HepG2 (cell line): ENCODE measurements around the gene SLC22A7. TPM values are rescaled to one million over a fixed set of nuclear protein-coding genes. Genes with fewer than 3 reads are reported as not detected.

Experiments
- ARID3A ChIP-seq: IDR thresholded peaks from 2 replicates; pipeline ENCODE4 v1.6.1; 2012; ENCODE audit warnings: low read depth, low read length, improper control_type of control experiment
- ATF5 ChIP-seq: sonication (generic); formaldehyde crosslinking; IDR thresholded peaks from 2 replicates; pipeline ENCODE4 v1.4.0; 2020; ENCODE audit warnings: mild to moderate bottlenecking, low read depth, missing genetic modification reagents
- CREB3 ChIP-seq: sonication (generic); formaldehyde crosslinking; IDR thresholded peaks from 2 replicates; pipeline ENCODE4 v1.5.0; 2020; ENCODE audit warnings: missing genetic modification reagents
- FOXM1 ChIP-seq: sonication (generic); formaldehyde crosslinking; IDR thresholded peaks from 2 replicates; pipeline ENCODE4 v1.5.0; 2020; ENCODE audit warnings: missing genetic modification reagents
- HIVEP1 ChIP-seq: sonication (generic); formaldehyde crosslinking; IDR thresholded peaks from 2 replicates; pipeline ENCODE4 v1.4.0; 2020; ENCODE audit warnings: mild to moderate bottlenecking, missing genetic modification reagents
- HMG20B ChIP-seq: conservative IDR thresholded peaks from 2 replicates; pipeline ENCODE4 v1.6.1; 2016; ENCODE audit warnings: missing genetic modification reagents, missing compliant biosample characterization
- IRF1 ChIP-seq: sonication (generic); formaldehyde crosslinking; IDR thresholded peaks from 2 replicates; pipeline ENCODE4 v1.4.0; 2020; ENCODE audit warnings: low read depth, mild to moderate bottlenecking, missing genetic modification reagents
- KDM5B ChIP-seq: sonication (generic); formaldehyde crosslinking; IDR thresholded peaks from 2 replicates; pipeline ENCODE4 v1.4.0; 2020; ENCODE audit warnings: missing genetic modification reagents, mild to moderate bottlenecking, borderline replicate concordance
- LCORL ChIP-seq, 2 experiments: fragments of 450-650 bp in 1 of 2; sonication (generic) in 1 of 2; formaldehyde crosslinking in 1 of 2; IDR thresholded peaks; 2 replicates each; pipeline versions ENCODE4 v1.5.0 to v1.6.1; 2017 to 2020; ENCODE audit warnings: antibody characterized with exemption in 1 of 2, missing genetic modification reagents in 1 of 2
- NFIB ChIP-seq: sonication (generic); formaldehyde crosslinking; IDR thresholded peaks from 2 replicates; pipeline ENCODE4 v1.9.0; 2021; ENCODE audit warnings: missing genetic modification reagents, mild to moderate bottlenecking, borderline replicate concordance
- STAG1 ChIP-seq: sonication (generic); formaldehyde crosslinking; IDR thresholded peaks from 2 replicates; pipeline ENCODE4 v1.4.0; 2020; ENCODE audit warnings: missing genetic modification reagents
- TCF12 ChIP-seq, 2 experiments: fragments of 450-650 bp in 1 of 2; sonication (generic) in 1 of 2; formaldehyde crosslinking in 1 of 2; IDR thresholded peaks; 2 replicates each; pipeline versions ENCODE4 v1.6.1 to v1.8.0; 2017 to 2022; ENCODE audit warnings: antibody characterized with exemption in 1 of 2, mild to moderate bottlenecking in 1 of 2, missing genetic modification reagents in 1 of 2, moderate library complexity in 1 of 2
- THAP7 ChIP-seq: sonication (generic); formaldehyde crosslinking; IDR thresholded peaks from 2 replicates; pipeline ENCODE4 v1.8.1; 2023; ENCODE audit warnings: mild to moderate bottlenecking, missing genetic modification reagents
- ZFP36 ChIP-seq: fragments of 150-350 bp; IDR thresholded peaks from 2 replicates; pipeline ENCODE4 v1.6.1; 2018; ENCODE audit warnings: borderline replicate concordance, low read length, low read depth; ENCODE audit not compliant: partially characterized antibody
- ZNF10 ChIP-seq: sonication (generic); formaldehyde crosslinking; IDR thresholded peaks from 2 replicates; pipeline ENCODE4 v1.4.0; 2020; ENCODE audit warnings: mild to moderate bottlenecking, low read depth, missing genetic modification reagents, borderline replicate concordance
- ZNF776 ChIP-seq: sonication (generic); formaldehyde crosslinking; IDR thresholded peaks from 2 replicates; pipeline ENCODE4 v1.4.0; 2020; ENCODE audit warnings: mild to moderate bottlenecking, missing genetic modification reagents
- polyA plus RNA-seq, 8 experiments: library from polyadenylated mRNA; depleted of rRNA in 3 of 8; stranded (reverse) in 7 of 8; unstranded in 1 of 8; fragments of >200 nt; fragmentation: Illumina TruSeq in 4 of 8; extraction: Trizol in 4 of 8; gene quantifications; 2 replicates each; pipeline versions ENCODE4 v1.2.1 to v1.2.3, GENCODE V29; 2011 to 2016; ENCODE audit warnings: low read depth in 4 of 8, missing spikeins in 1 of 8, mixed read lengths in 1 of 8; ENCODE audit not compliant: insufficient read depth in 1 of 8
- total RNA-seq, 5 experiments: library from RNA; depleted of rRNA; stranded (reverse); fragments of >200 nt; fragmentation: Illumina TruSeq; extraction: Trizol; gene quantifications; 2 replicates each; pipeline ENCODE4 v1.2.3, GENCODE V29; 2016; ENCODE audit warnings: low read depth in 1 of 5
- TF ChIP-seq, protein P1 (sequence below): sonication (generic); formaldehyde crosslinking; IDR thresholded peaks from 2 replicates; pipeline ENCODE4 v1.5.0; 2020; ENCODE audit warnings: mild to moderate bottlenecking, missing genetic modification reagents
- TF ChIP-seq, protein P2 (sequence below): sonication (generic); formaldehyde crosslinking; conservative IDR thresholded peaks from 2 replicates; pipeline ENCODE4 v1.4.0; 2020; ENCODE audit warnings: missing genetic modification reagents

Gene SLC22A7
- total and polyA plus RNA-seq, 2 of the 13 experiments (the other 11 are each of a cell fraction or from before 2014, with no cell fraction given): 5.3 to 22.6 TPM

DNA sequence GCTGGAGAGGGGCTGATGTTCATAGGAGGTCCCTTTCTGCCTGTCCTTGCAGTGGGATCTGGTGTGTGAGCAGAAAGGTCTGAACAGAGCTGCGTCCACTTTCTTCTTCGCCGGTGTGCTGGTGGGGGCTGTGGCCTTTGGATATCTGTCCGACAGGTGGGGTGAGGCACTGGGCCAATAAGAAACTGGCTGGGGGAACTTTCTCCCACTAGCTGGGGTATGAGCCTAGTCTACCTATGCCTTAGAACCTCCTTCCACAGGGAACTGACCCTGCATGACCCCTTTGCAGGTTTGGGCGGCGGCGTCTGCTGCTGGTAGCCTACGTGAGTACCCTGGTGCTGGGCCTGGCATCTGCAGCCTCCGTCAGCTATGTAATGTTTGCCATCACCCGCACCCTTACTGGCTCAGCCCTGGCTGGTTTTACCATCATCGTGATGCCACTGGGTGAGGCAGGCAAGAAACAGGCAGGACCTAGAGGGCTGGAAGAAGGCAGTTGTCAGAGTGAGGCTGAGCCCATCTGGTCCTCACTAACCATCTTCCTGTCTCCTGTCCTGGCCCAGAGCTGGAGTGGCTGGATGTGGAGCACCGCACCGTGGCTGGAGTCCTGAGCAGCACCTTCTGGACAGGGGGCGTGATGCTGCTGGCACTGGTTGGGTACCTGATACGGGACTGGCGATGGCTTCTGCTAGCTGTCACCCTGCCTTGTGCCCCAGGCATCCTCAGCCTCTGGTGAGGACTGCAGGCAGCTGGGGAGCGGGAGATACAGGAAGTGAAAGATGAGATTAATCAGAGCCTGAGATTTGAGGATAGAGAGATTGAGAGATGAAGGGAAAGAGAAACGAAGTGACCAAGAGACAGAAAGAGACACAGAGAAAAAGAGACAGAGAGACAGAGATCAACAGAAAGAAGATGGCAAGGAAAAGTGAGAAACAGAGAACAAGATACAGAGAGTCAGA lies 1.6 kb downstream of the SLC22A7 start (continued):
- TF ChIP-seq THAP7 (CRISPR knock-in tag): no peak
- TF ChIP-seq, protein P1, sequence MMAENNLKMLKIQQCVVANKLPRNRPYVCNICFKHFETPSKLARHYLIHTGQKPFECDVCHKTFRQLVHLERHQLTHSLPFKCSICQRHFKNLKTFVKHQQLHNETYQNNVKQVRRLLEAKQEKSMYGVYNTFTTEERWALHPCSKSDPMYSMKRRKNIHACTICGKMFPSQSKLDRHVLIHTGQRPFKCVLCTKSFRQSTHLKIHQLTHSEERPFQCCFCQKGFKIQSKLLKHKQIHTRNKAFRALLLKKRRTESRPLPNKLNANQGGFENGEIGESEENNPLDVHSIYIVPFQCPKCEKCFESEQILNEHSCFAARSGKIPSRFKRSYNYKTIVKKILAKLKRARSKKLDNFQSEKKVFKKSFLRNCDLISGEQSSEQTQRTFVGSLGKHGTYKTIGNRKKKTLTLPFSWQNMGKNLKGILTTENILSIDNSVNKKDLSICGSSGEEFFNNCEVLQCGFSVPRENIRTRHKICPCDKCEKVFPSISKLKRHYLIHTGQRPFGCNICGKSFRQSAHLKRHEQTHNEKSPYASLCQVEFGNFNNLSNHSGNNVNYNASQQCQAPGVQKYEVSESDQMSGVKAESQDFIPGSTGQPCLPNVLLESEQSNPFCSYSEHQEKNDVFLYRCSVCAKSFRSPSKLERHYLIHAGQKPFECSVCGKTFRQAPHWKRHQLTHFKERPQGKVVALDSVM: 0 out of 2 replicates have a peak, but pooled peaks have one; percentile 11
- 0 out of 2 replicates have a peak, but pooled peaks have one; percentile 42 for TF ChIP-seq HIVEP1
- no peak for TF ChIP-seq ARID3A
- TF ChIP-seq ZFP36: no peak
- no peak for TF ChIP-seq ZNF10 (CRISPR knock-in tag)
- TF ChIP-seq ATF5 (CRISPR knock-in tag): no peak
- TF ChIP-seq NFIB (CRISPR knock-in tag): no peak
- TF ChIP-seq STAG1 (CRISPR knock-in tag): peak; percentile 39; the same call in 1 of the 2 replicates
- no peak for TF ChIP-seq CREB3
- TF ChIP-seq FOXM1: no peak
- no peak for TF ChIP-seq IRF1 (CRISPR knock-in tag)
- TF ChIP-seq, protein P2, sequence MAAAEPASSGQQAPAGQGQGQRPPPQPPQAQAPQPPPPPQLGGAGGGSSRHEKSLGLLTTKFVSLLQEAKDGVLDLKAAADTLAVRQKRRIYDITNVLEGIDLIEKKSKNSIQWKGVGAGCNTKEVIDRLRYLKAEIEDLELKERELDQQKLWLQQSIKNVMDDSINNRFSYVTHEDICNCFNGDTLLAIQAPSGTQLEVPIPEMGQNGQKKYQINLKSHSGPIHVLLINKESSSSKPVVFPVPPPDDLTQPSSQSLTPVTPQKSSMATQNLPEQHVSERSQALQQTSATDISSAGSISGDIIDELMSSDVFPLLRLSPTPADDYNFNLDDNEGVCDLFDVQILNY (CRISPR knock-in tag): no peak
- TF ChIP-seq LCORL (IDR thresholded peaks at IDR 0.05): no peak
- TF ChIP-seq LCORL (CRISPR knock-in tag; IDR thresholded peaks at IDR 0.05): 0 out of 2 replicates have a peak, but pooled peaks have one; percentile 17
- TF ChIP-seq TCF12 (IDR thresholded peaks at IDR 0.05): no peak
- no peak for TF ChIP-seq TCF12 (CRISPR knock-in tag; IDR thresholded peaks at IDR 0.05)
- TF ChIP-seq ZNF776 (CRISPR knock-in tag): no peak
- 0 out of 2 replicates have a peak, but pooled peaks have one; percentile 38 for TF ChIP-seq KDM5B
- no peak for TF ChIP-seq HMG20B (CRISPR knock-in tag)
